ENCODE data around the gene CST9.

CST9 gene

DNA sequence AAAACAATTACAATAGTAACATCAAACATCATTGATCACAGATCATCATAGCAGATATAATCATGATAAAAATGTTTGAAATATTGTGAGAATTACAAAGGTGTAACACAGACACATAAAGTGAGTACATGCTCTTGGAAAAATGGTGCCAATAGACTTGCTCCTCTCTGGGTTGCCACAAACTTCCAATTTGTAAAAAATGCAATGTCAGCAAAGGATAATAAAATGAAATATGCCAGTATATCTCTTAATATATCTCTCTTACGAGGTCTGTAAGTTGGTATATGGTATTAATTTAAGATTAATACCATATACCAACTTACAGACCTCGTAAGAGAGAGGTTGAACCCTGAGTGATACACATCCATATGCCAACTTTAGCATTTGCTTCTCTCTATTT, 45.4 kb upstream of the CST9 start:
- no peak for DNase-seq (ENCODE audit: low read depth)
- TF ChIP-seq CTCF (IDR thresholded peaks at IDR 0.05; ENCODE audit: control insufficient read depth, extremely low read depth, insufficient read depth) = no peak
- H3K4me3 ChIP-seq (ENCODE audit: low read depth, low read length) = no peak overlapping the region

- no peak for TF ChIP-seq CTCF (IDR thresholded peaks at IDR 0.05; ENCODE audit: control insufficient read depth, extremely low read depth, insufficient read depth)
- no peak for DNase-seq (ENCODE audit: low read depth)
- no peak overlapping the region for H3K4me3 ChIP-seq (ENCODE audit: low read depth, low read length)
These were observed 44.2 kb upstream of the CST9 start for GRCh38 chr20:23649830-23650417.

DNA sequence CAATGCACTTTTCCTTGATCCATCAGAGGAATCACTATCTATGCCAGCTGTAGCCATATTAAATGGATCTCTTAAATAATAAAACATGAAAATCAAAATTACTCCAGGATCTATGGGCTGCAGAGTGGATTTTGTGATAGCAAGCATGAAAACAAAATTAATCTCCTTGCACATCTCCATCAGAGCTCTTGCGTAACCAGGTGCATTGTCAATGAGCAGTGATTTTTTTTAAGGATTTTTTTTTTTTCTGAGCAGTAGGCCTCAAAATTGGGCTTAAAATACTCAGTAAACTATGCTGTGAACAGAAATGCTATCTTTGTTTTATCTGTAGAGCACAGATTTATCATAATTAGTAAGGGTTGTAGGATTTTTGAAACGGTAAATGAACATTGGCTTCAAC, 43.5 kb upstream of the CST9 start:
- DNase-seq (ENCODE audit: low read depth) = no peak
- no peak overlapping the region for H3K4me3 ChIP-seq (ENCODE audit: low read depth, low read length)
- no peak for TF ChIP-seq CTCF (IDR thresholded peaks at IDR 0.05; ENCODE audit: control insufficient read depth, extremely low read depth, insufficient read depth)

- H3K4me3 ChIP-seq (ENCODE audit: low read depth, low read length) = no peak overlapping the region
- no peak for DNase-seq (ENCODE audit: low read depth)
- no peak for TF ChIP-seq CTCF (IDR thresholded peaks at IDR 0.05; ENCODE audit: control insufficient read depth, extremely low read depth, insufficient read depth)
These were observed 41.6 kb upstream of the CST9 start for GRCh38 chr20:23647346-23647745.

DNA sequence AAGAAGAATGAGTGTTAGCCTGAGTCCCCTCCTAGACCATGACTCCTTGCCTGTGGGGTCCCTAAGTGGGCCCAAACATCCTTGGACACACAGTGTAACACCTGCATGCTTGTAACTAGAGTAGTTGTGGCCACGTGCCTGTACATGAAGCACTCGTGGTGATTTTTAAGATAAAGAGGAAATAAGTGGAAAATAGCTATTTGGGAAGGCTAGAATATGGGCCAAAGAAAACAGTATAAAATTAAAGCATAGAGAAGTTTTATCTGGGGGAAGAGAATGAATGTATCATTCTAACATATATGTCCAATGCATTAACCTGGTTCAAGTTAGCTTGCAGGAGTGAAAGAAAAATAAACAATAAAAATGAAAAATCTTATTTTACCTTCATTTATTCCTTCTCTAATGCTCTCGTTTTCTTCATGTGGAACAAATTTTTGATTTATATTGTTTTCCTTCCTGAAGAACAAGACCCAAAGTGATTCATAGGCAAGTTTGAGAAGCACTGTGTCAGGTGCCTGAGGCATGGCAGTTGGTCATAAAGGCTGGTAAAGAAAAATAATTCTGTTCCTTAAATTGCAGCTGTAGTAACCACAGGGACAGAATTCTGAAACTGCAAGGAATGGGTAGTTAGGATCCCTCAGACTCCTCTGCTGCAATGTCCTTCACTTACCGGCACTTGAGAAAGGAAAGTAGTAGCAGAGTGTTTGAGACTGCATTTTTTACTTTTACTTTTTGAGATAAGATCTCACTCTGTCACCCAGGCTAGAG, 40.6 kb upstream of the CST9 start:
- H3K4me3 ChIP-seq (ENCODE audit: low read depth, low read length) = no peak overlapping the region
- no peak for TF ChIP-seq CTCF (IDR thresholded peaks at IDR 0.05; ENCODE audit: control insufficient read depth, extremely low read depth, insufficient read depth)
- DNase-seq (ENCODE audit: low read depth) = no peak

GRCh38 chr20:23645575-23645974, 39.9 kb upstream of the CST9 start:
- TF ChIP-seq CTCF (IDR thresholded peaks at IDR 0.05; ENCODE audit: control insufficient read depth, extremely low read depth, insufficient read depth) = no peak
- no peak overlapping the region for H3K4me3 ChIP-seq (ENCODE audit: low read depth, low read length)
- DNase-seq (ENCODE audit: low read depth) = no peak

DNA sequence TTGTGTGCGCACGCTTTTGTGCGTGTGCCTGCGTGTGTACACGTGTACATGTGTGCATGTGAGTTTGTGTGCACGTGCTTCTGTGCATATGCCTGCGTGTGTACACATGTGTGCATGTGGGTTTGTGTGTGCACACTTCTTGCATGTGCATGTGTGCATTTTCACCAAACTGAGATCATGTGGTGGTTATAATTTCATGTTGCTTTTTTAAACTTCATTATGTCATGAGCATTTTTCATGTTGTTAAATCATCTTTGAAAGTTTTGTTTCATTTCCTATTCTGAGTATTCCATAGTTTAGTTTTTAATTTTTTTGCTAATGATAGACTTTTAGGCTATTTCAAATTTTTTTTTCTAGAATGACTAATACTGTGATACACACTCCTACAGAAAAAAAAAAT, 38.4 kb upstream of the CST9 start:
- DNase-seq (ENCODE audit: low read depth) = no peak
- TF ChIP-seq CTCF (IDR thresholded peaks at IDR 0.05; ENCODE audit: control insufficient read depth, extremely low read depth, insufficient read depth) = no peak
- no peak overlapping the region for H3K4me3 ChIP-seq (ENCODE audit: low read depth, low read length)
